Stimulated activated CD4-positive, alpha-beta T cell treated with anti-CD3 and anti-CD28 coated beads, Interleukin-4, amount 100 ng/mL, for 1 hour (primary cell): ENCODE measurements around the gene NCAM1.
"Not testable (repeated sequence)": the region's sequence is repeated elsewhere in the genome, so short reads cannot be mapped to it uniquely, and the experiment has no call there.

ENCODE experiments used
- DNase-seq: peaks from one replicate; pipeline ENCODE4 v3.0.0-alpha.2; 2020

The NCAM1 gene

GRCh38 chr11:113023986-113024385 is 62.8 kb downstream of the NCAM1 start:
- DNase-seq: no peak

- DNase-seq: no peak
Observed at GRCh38 chr11:113026778-113027177, 65.6 kb downstream of the NCAM1 start.

GRCh38 chr11:113034576-113034975 is 73.4 kb downstream of the NCAM1 start:
- no peak for DNase-seq

GRCh38 chr11:113035708-113036107 is 74.5 kb downstream of the NCAM1 start:
- DNase-seq: no peak

- DNase-seq: no peak
Observed at GRCh38 chr11:113043698-113044097, 82.5 kb downstream of the NCAM1 start.

- DNase-seq: no peak
Observed at GRCh38 chr11:113045146-113045545, 83.9 kb downstream of the NCAM1 start.

GRCh38 chr11:113046866-113047265 is 85.6 kb downstream of the NCAM1 start:
- no peak for DNase-seq

GRCh38 chr11:113048820-113049768 is 87.9 kb downstream of the NCAM1 start:
- DNase-seq: no peak

- not testable (repeated sequence) for DNase-seq
Observed at GRCh38 chr11:113053042-113053441, 91.8 kb downstream of the NCAM1 start.

- DNase-seq: no peak
Observed at GRCh38 chr11:113057038-113057437, 95.8 kb downstream of the NCAM1 start.

GRCh38 chr11:113059548-113059947 is 98.3 kb downstream of the NCAM1 start:
- DNase-seq: no peak

GRCh38 chr11:113065330-113065729 is 104.1 kb downstream of the NCAM1 start:
- no peak for DNase-seq

GRCh38 chr11:113072237-113072858 is 111.1 kb downstream of the NCAM1 start:
- DNase-seq: no peak

GRCh38 chr11:113073290-113073953 is 112.2 kb downstream of the NCAM1 start:
- DNase-seq: no peak

GRCh38 chr11:113075586-113076095 is 114.4 kb downstream of the NCAM1 start:
- DNase-seq: no peak

- DNase-seq: no peak
Observed at GRCh38 chr11:113077379-113077778, 116.2 kb downstream of the NCAM1 start.

- no peak for DNase-seq
Observed at GRCh38 chr11:113082341-113082955, 121.2 kb downstream of the NCAM1 start.

- DNase-seq: no peak
Observed at GRCh38 chr11:113083571-113083970, 122.4 kb downstream of the NCAM1 start.

GRCh38 chr11:113084297-113084696 is 123.1 kb downstream of the NCAM1 start:
- DNase-seq: no peak

GRCh38 chr11:113085446-113085845 is 124.2 kb downstream of the NCAM1 start:
- DNase-seq: no peak

GRCh38 chr11:113087706-113088105 is 126.5 kb downstream of the NCAM1 start:
- no peak for DNase-seq

GRCh38 chr11:113090716-113091480 is 129.7 kb downstream of the NCAM1 start:
- no peak for DNase-seq
